Measurements from ENCODE around the gene KCNC2.

KCNC2 gene

GRCh38 chr12:75137896-75138295, 71.7 kb downstream of the KCNC2 start:
- Histone ChIP-seq H2AK5ac (ENCODE audit: low read length, severe bottlenecking) (no peak overlapping the region), H2BK5ac (ENCODE audit: low read depth, low read length, poor library complexity, severe bottlenecking) (no peak overlapping the region), H3K27me3 (ENCODE audit: control insufficient read depth in 1 of 2, insufficient read depth in 1 of 2, low read length in 2 of 2) (no peaks in the 10 kb centered on the region), H3K18ac (ENCODE audit: low read depth in 1 of 2, low read length in 2 of 2) (no peak overlapping the region), H3K4me3 (ENCODE audit: insufficient read depth in 1 of 2, low read depth in 1 of 2, low read length in 2 of 2) (no peak overlapping the region), H3K4ac (ENCODE audit: low read depth in 1 of 2, low read length in 2 of 2) (no peak overlapping the region), H3K27ac (ENCODE audit: low read length, poor library complexity, severe bottlenecking) (no peak overlapping the region), H2BK12ac (ENCODE audit: low read length in 2 of 2) (no peak overlapping the region), H3K9me3 (ENCODE audit: control insufficient read depth, low read length) (no peaks in the 10 kb centered on the region), H4K91ac (ENCODE audit: low read length) (no peak overlapping the region), H2AFZ (ENCODE audit: low read depth, low read length) (no peak overlapping the region), H3K36me3 (ENCODE audit: control insufficient read depth in 1 of 2, insufficient read depth in 2 of 2, low read depth in 1 of 2, low read length in 2 of 2) (no peaks in the 10 kb centered on the region), H3K14ac (ENCODE audit: low read length in 2 of 2) (no peak overlapping the region), H3K4me2 (ENCODE audit: low read length, poor library complexity, severe bottlenecking) (no peak overlapping the region), H4K8ac (ENCODE audit: low read length) (no peak overlapping the region), H3K79me1 (replicated peaks; ENCODE audit: low read length, poor library complexity, severe bottlenecking) (no peaks in the 10 kb centered on the region), H3K4me1 (ENCODE audit: control insufficient read depth, insufficient read depth, low read depth, low read length) (no peaks in the 10 kb centered on the region), H2BK120ac (ENCODE audit: low read depth, low read length) (no peak overlapping the region), H3K23ac (ENCODE audit: low read length in 2 of 2) (no peak overlapping the region), H3K9ac (ENCODE audit: low read length) (no peak overlapping the region), H2BK15ac (ENCODE audit: low read depth, poor library complexity, severe bottlenecking) (no peak overlapping the region)
- peak; percentile 56 for DNase-seq

- Histone ChIP-seq H3K36me3 (ENCODE audit: control insufficient read depth in 1 of 2, insufficient read depth in 2 of 2, low read depth in 1 of 2, low read length in 2 of 2) (no peaks in the 10 kb centered on the region), H3K23ac (ENCODE audit: low read length in 2 of 2) (no peak overlapping the region), H3K4me1 (ENCODE audit: control insufficient read depth, insufficient read depth, low read depth, low read length) (no peaks in the 10 kb centered on the region), H3K4me3 (ENCODE audit: insufficient read depth in 1 of 2, low read depth in 1 of 2, low read length in 2 of 2) (no peak overlapping the region), H2BK120ac (ENCODE audit: low read depth, low read length) (no peak overlapping the region), H2BK5ac (ENCODE audit: low read depth, low read length, poor library complexity, severe bottlenecking) (no peak overlapping the region), H3K14ac (ENCODE audit: low read length in 2 of 2) (no peak overlapping the region), H3K9me3 (ENCODE audit: control insufficient read depth, low read length) (no peaks in the 10 kb centered on the region), H2AFZ (ENCODE audit: low read depth, low read length) (no peak overlapping the region), H3K9ac (ENCODE audit: low read length) (no peak overlapping the region), H2BK12ac (ENCODE audit: low read length in 2 of 2) (no peak overlapping the region), H3K27me3 (ENCODE audit: control insufficient read depth in 1 of 2, insufficient read depth in 1 of 2, low read length in 2 of 2) (no peaks in the 10 kb centered on the region), H2BK15ac (ENCODE audit: low read depth, poor library complexity, severe bottlenecking) (no peak overlapping the region), H3K4me2 (ENCODE audit: low read length, poor library complexity, severe bottlenecking) (no peak overlapping the region), H2AK5ac (ENCODE audit: low read length, severe bottlenecking) (no peak overlapping the region), H3K18ac (ENCODE audit: low read depth in 1 of 2, low read length in 2 of 2) (no peak overlapping the region), H3K79me1 (replicated peaks; ENCODE audit: low read length, poor library complexity, severe bottlenecking) (no peaks in the 10 kb centered on the region), H4K91ac (ENCODE audit: low read length) (no peak overlapping the region), H3K4ac (ENCODE audit: low read depth in 1 of 2, low read length in 2 of 2) (no peak overlapping the region), H3K27ac (ENCODE audit: low read length, poor library complexity, severe bottlenecking) (no peak overlapping the region), H4K8ac (ENCODE audit: low read length) (no peak overlapping the region)
- DNase-seq = no peak
- 80% methylated on average over 1 of the region's 1 CpG for whole genome bisulfite sequencing
These were observed 74.6 kb downstream of the KCNC2 start for GRCh38 chr12:75135026-75135425.

GRCh38 chr12:75130811-75131210, 78.8 kb downstream of the KCNC2 start:
- H3K36me3 ChIP-seq (ENCODE audit: control insufficient read depth in 1 of 2, insufficient read depth in 2 of 2, low read depth in 1 of 2, low read length in 2 of 2) = no peaks in the 10 kb centered on the region
- WGBS = 60% methylated on average over 2 of the region's 3 CpGs
- no peak overlapping the region for H3K4me2 ChIP-seq (ENCODE audit: low read length, poor library complexity, severe bottlenecking)
- H4K91ac ChIP-seq (ENCODE audit: low read length) = no peak overlapping the region
- no peaks in the 10 kb centered on the region for H3K9me3 ChIP-seq (ENCODE audit: control insufficient read depth, low read length)
- no peak overlapping the region for H2BK12ac ChIP-seq (ENCODE audit: low read length in 2 of 2)
- no peak overlapping the region for H3K14ac ChIP-seq (ENCODE audit: low read length in 2 of 2)
- no peak overlapping the region for H3K9ac ChIP-seq (ENCODE audit: low read length)
- H3K4me1 ChIP-seq (ENCODE audit: control insufficient read depth, insufficient read depth, low read depth, low read length) = no peaks in the 10 kb centered on the region
- no peak overlapping the region for H2AK5ac ChIP-seq (ENCODE audit: low read length, severe bottlenecking)
- no peak overlapping the region for H3K4me3 ChIP-seq (ENCODE audit: insufficient read depth in 1 of 2, low read depth in 1 of 2, low read length in 2 of 2)
- DNase-seq = no peak
- no peak overlapping the region for H3K27ac ChIP-seq (ENCODE audit: low read length, poor library complexity, severe bottlenecking)
- H3K23ac ChIP-seq (ENCODE audit: low read length in 2 of 2) = no peak overlapping the region
- no peaks in the 10 kb centered on the region for H3K27me3 ChIP-seq (ENCODE audit: control insufficient read depth in 1 of 2, insufficient read depth in 1 of 2, low read length in 2 of 2)
- H2AFZ ChIP-seq (ENCODE audit: low read depth, low read length) = no peak overlapping the region
- no peak overlapping the region for H3K4ac ChIP-seq (ENCODE audit: low read depth in 1 of 2, low read length in 2 of 2)
- H2BK15ac ChIP-seq (ENCODE audit: low read depth, poor library complexity, severe bottlenecking) = no peak overlapping the region
- H3K18ac ChIP-seq (ENCODE audit: low read depth in 1 of 2, low read length in 2 of 2) = no peak overlapping the region
- no peak overlapping the region for H2BK120ac ChIP-seq (ENCODE audit: low read depth, low read length)
- no peak overlapping the region for H4K8ac ChIP-seq (ENCODE audit: low read length)
- no peak overlapping the region for H2BK5ac ChIP-seq (ENCODE audit: low read depth, low read length, poor library complexity, severe bottlenecking)
- no peaks in the 10 kb centered on the region for H3K79me1 ChIP-seq (replicated peaks; ENCODE audit: low read length, poor library complexity, severe bottlenecking)

- Histone ChIP-seq H3K4me3 (ENCODE audit: insufficient read depth in 1 of 2, low read depth in 1 of 2, low read length in 2 of 2) (no peak overlapping the region), H2BK12ac (ENCODE audit: low read length in 2 of 2) (no peak overlapping the region), H2AK5ac (ENCODE audit: low read length, severe bottlenecking) (no peak overlapping the region), H3K27ac (ENCODE audit: low read length, poor library complexity, severe bottlenecking) (no peak overlapping the region), H3K4ac (ENCODE audit: low read depth in 1 of 2, low read length in 2 of 2) (no peak overlapping the region), H2BK15ac (ENCODE audit: low read depth, poor library complexity, severe bottlenecking) (no peak overlapping the region), H3K9ac (ENCODE audit: low read length) (no peak overlapping the region), H2BK5ac (ENCODE audit: low read depth, low read length, poor library complexity, severe bottlenecking) (no peak overlapping the region), H4K8ac (ENCODE audit: low read length) (no peak overlapping the region), H3K4me1 (ENCODE audit: control insufficient read depth, insufficient read depth, low read depth, low read length) (no peaks in the 10 kb centered on the region), H3K9me3 (ENCODE audit: control insufficient read depth, low read length) (no peaks in the 10 kb centered on the region), H3K27me3 (ENCODE audit: control insufficient read depth in 1 of 2, insufficient read depth in 1 of 2, low read length in 2 of 2) (no peaks in the 10 kb centered on the region), H3K18ac (ENCODE audit: low read depth in 1 of 2, low read length in 2 of 2) (no peak overlapping the region), H3K79me1 (replicated peaks; ENCODE audit: low read length, poor library complexity, severe bottlenecking) (no peaks in the 10 kb centered on the region), H3K36me3 (ENCODE audit: control insufficient read depth in 1 of 2, insufficient read depth in 2 of 2, low read depth in 1 of 2, low read length in 2 of 2) (no peaks in the 10 kb centered on the region), H4K91ac (ENCODE audit: low read length) (no peak overlapping the region), H2AFZ (ENCODE audit: low read depth, low read length) (no peak overlapping the region), H3K14ac (ENCODE audit: low read length in 2 of 2) (no peak overlapping the region), H2BK120ac (ENCODE audit: low read depth, low read length) (no peak overlapping the region), H3K23ac (ENCODE audit: low read length in 2 of 2) (no peak overlapping the region), H3K4me2 (ENCODE audit: low read length, poor library complexity, severe bottlenecking) (no peak overlapping the region)
- no CpG with 5 or more reads among the region's 2 CpGs for WGBS
- DNase-seq = no peak
These were observed 80.4 kb downstream of the KCNC2 start for GRCh38 chr12:75129275-75129674.

All from mesenchymal stem cell (in vitro differentiated cells and primary cell).